IMR-90 (cell line): Measurements from ENCODE around the gene SECISBP2. TPM values are rescaled to one million over a fixed set of nuclear protein-coding genes. Genes with fewer than 3 reads are reported as not detected.

Experiments used
- ATAC-seq: fragments of 200-7000 bp; cut with Tn5 transposase; 2 replicates; pipeline ENCODE4 v1.9.1; 2020; ENCODE audit warnings: low read depth, mild to moderate bottlenecking, moderate library complexity
- BruUV-seq: library from RNA; stranded (reverse); fragments of 400-500 nt; replicated peaks from 2 replicates; lab custom pipeline; 2021; lab: Mats Ljungman, UMichigan
- CTCF ChIA-PET: fragments of 300-600 bp; formaldehyde crosslinking; extraction: SDS; loops from one replicate; lab custom pipeline; 2021; ENCODE audit warnings: antibody characterized with exemption; lab: Yijun Ruan, JAX
- POLR2A ChIA-PET: fragments of 300-600 bp; sonication (Branson Sonifier 250); formaldehyde crosslinking; loops from one replicate; lab custom pipeline; 2022; ENCODE audit warnings: antibody characterized with exemption; ENCODE audit not compliant: unreplicated experiment; lab: Charles Lee
- DNase-seq: peaks from one replicate; pipeline ENCODE4 v3.0.0; 2013
- H2AFZ ChIP-seq: replicated peaks from 2 replicates; pipeline ENCODE3; 2013; ENCODE audit warnings: low read length, mild to moderate bottlenecking; ENCODE audit not compliant: poor library complexity
- H2AK5ac ChIP-seq: 2 replicates; pipeline ENCODE4 v1.6.1; 2013; ENCODE audit warnings: low read depth, low read length, inconsistent platforms
- H2AK9ac ChIP-seq: replicated peaks from 2 replicates; pipeline ENCODE3; 2013; ENCODE audit warnings: mild to moderate bottlenecking, low read depth, low read length, moderate library complexity; ENCODE audit not compliant: poor library complexity
- H2BK120ac ChIP-seq: 2 replicates; pipeline ENCODE4 v1.6.1; 2013; ENCODE audit warnings: low read depth, low read length, inconsistent platforms
- H2BK15ac ChIP-seq: 3 replicates; pipeline ENCODE4 v1.6.1; 2013; ENCODE audit warnings: low read depth, low read length, inconsistent platforms
- H2BK20ac ChIP-seq: 2 replicates; pipeline ENCODE4 v1.6.1; 2013; ENCODE audit warnings: low read depth, mild to moderate bottlenecking, inconsistent platforms, low read length, moderate library complexity
- H2BK5ac ChIP-seq: 2 replicates; pipeline ENCODE4 v1.6.1; 2013; ENCODE audit warnings: mild to moderate bottlenecking, low read depth, low read length, inconsistent platforms; ENCODE audit not compliant: poor library complexity, severe bottlenecking
- H3K14ac ChIP-seq: replicated peaks from 2 replicates; pipeline ENCODE4 v1.6.1; 2013; ENCODE audit warnings: low read depth, low read length, inconsistent platforms
- H3K18ac ChIP-seq: 2 replicates; pipeline ENCODE4 v1.6.1; 2013; ENCODE audit warnings: low read depth, low read length, control low read depth
- H3K23ac ChIP-seq: 2 replicates; pipeline ENCODE4 v1.6.1; 2013; ENCODE audit warnings: low read depth, low read length, inconsistent platforms
- H3K27ac ChIP-seq: 2 replicates; pipeline ENCODE4 v1.5.1; 2013; ENCODE audit warnings: mild to moderate bottlenecking, control low read depth, low read length; ENCODE audit not compliant: insufficient read depth
- H3K27me3 ChIP-seq: 2 replicates; pipeline ENCODE4 v1.6.1; 2013; ENCODE audit warnings: low read length; ENCODE audit not compliant: control insufficient read depth, insufficient read depth
- H3K36me3 ChIP-seq: 2 replicates; pipeline ENCODE4 v1.6.1; 2013; ENCODE audit warnings: low read length, mixed read lengths; ENCODE audit not compliant: control insufficient read depth, insufficient read depth
- H3K4ac ChIP-seq: 2 replicates; pipeline ENCODE4 v1.6.1; 2013; ENCODE audit warnings: low read depth, low read length, inconsistent platforms
- H3K4me1 ChIP-seq: 2 replicates; pipeline ENCODE4 v1.6.1; 2013; ENCODE audit warnings: low read length, mixed read lengths; ENCODE audit not compliant: control insufficient read depth, insufficient read depth
- H3K4me2 ChIP-seq: 2 replicates; pipeline ENCODE4 v1.6.1; 2013; ENCODE audit warnings: low read depth, mild to moderate bottlenecking, control low read depth, low read length, moderate library complexity
- H3K4me3 ChIP-seq: 2 replicates; pipeline ENCODE4 v1.5.1; 2013; ENCODE audit warnings: low read depth, mild to moderate bottlenecking, control low read depth, low read length, moderate library complexity; ENCODE audit not compliant: insufficient read depth
- H3K56ac ChIP-seq: 2 replicates; pipeline ENCODE4 v1.6.1; 2013; ENCODE audit warnings: low read length, inconsistent platforms; ENCODE audit not compliant: insufficient read depth; ENCODE audit errors: extremely low read depth
- H3K79me1 ChIP-seq, 2 experiments: 2 replicates each; pipeline ENCODE4 v1.6.1; 2013; ENCODE audit warnings: low read length in 2 of 2, inconsistent platforms in 1 of 2, low read depth in 1 of 2
- H3K9ac ChIP-seq: 2 replicates; pipeline ENCODE4 v1.6.1; 2013; ENCODE audit warnings: low read depth, low read length, control low read depth
- H3K9me1 ChIP-seq: 2 replicates; pipeline ENCODE4 v1.6.1; 2013; ENCODE audit warnings: low read length, inconsistent platforms; ENCODE audit not compliant: insufficient read depth
- H3K9me3 ChIP-seq: 2 replicates; pipeline ENCODE4 v1.6.1; 2013; ENCODE audit warnings: low read length; ENCODE audit not compliant: control insufficient read depth, insufficient read depth
- H4K20me1 ChIP-seq: 2 replicates; pipeline ENCODE4 v1.6.1; 2013; ENCODE audit warnings: low read length, inconsistent platforms; ENCODE audit not compliant: insufficient read depth
- H4K5ac ChIP-seq: 2 replicates; pipeline ENCODE4 v1.6.1; 2013; ENCODE audit warnings: mild to moderate bottlenecking, low read depth, low read length, control low read depth
- H4K8ac ChIP-seq, 2 experiments: 2 replicates each; pipeline ENCODE4 v1.6.1; 2013; ENCODE audit warnings: low read depth in 2 of 2, low read length in 2 of 2, control low read depth in 1 of 2, inconsistent platforms in 1 of 2
- H4K91ac ChIP-seq: 2 replicates; pipeline ENCODE4 v1.6.1; 2013; ENCODE audit warnings: low read depth, low read length, inconsistent platforms; ENCODE audit not compliant: insufficient read depth
- BHLHE40 ChIP-seq: fragments of 150-350 bp; IDR thresholded peaks from 2 replicates; pipeline ENCODE4 v1.6.1; 2016; ENCODE audit warnings: mild to moderate bottlenecking, low read depth, low read length
- CTCF ChIP-seq: conservative IDR thresholded peaks from 2 replicates; pipeline ENCODE4 v1.5.1; 2012; ENCODE audit warnings: mild to moderate bottlenecking, low read depth, low read length, improper control_type of control experiment
- FOS ChIP-seq: fragments of 150-350 bp; IDR thresholded peaks from 2 replicates; pipeline ENCODE4 v1.6.1; 2016; ENCODE audit warnings: low read depth, low read length
- MAZ ChIP-seq: IDR thresholded peaks from 2 replicates; pipeline ENCODE4 v1.6.1; 2012; ENCODE audit warnings: low read depth, mild to moderate bottlenecking, low read length, improper control_type of control experiment, moderate library complexity, borderline replicate concordance
- MXI1 ChIP-seq: IDR thresholded peaks from 2 replicates; pipeline ENCODE4 v1.6.1; 2012; ENCODE audit warnings: low read depth, mild to moderate bottlenecking, low read length, moderate library complexity, borderline replicate concordance
- RAD21 ChIP-seq: IDR thresholded peaks from 2 replicates; pipeline ENCODE4 v1.6.1; 2012; ENCODE audit warnings: low read length, improper control_type of control experiment
- RCOR1 ChIP-seq: IDR thresholded peaks from 2 replicates; pipeline ENCODE4 v1.6.1; 2012; ENCODE audit warnings: mild to moderate bottlenecking, low read length, improper control_type of control experiment; ENCODE audit not compliant: insufficient replicate concordance
- RFX5 ChIP-seq: IDR thresholded peaks from 2 replicates; pipeline ENCODE4 v1.8.0; 2012; ENCODE audit warnings: low read depth, mild to moderate bottlenecking, low read length, moderate library complexity
- SMC3 ChIP-seq: fragments of 150-350 bp; IDR thresholded peaks from 2 replicates; pipeline ENCODE4 v1.6.1; 2016; ENCODE audit warnings: low read depth, mild to moderate bottlenecking, antibody characterized with exemption, low read length, moderate library complexity
- USF2 ChIP-seq: fragments of 150-350 bp; IDR thresholded peaks from 2 replicates; pipeline ENCODE4 v1.6.1; 2017; ENCODE audit warnings: mild to moderate bottlenecking, antibody characterized with exemption, low read length, low read depth
- WGBS, 2 experiments: methylation state at CpG; one replicate each; pipeline versions ENCODE4 v1.1.5 to v1.1.7; 2013; ENCODE audit warnings: missing lambda C conversion rate in 2 of 2; ENCODE audit not compliant: insufficient read length in 1 of 2; ENCODE audit errors: extremely low coverage in 2 of 2; 5-methylcytosine and 5-hydroxymethylcytosine counted together
- dilution Hi-C: fragments of 300-500 bp; cut with HindIII; formaldehyde crosslinking; loops from one replicate; pipeline ENCODE4 v1.14.3; 2018; ENCODE audit warnings: low sequenced_read_pairs; ENCODE audit not compliant: unreplicated experiment
- in situ Hi-C: fragments of 300-500 bp; cut with MboI; formaldehyde crosslinking; loops from 3 replicates; pipeline ENCODE4 v1.14.3; 2019; ENCODE audit warnings: low sequenced_read_pairs, inconsistent platforms, mixed read lengths
- intact Hi-C: fragments of 100-400 bp; cut with micrococcal nuclease; formaldehyde crosslinking; loops from 2 replicates; pipeline ENCODE4 v1.10.0; 2022
- polyA plus RNA-seq, 3 experiments: library from polyadenylated mRNA; depleted of rRNA; stranded (reverse); fragments of >200 nt; gene quantifications; 2 replicates each; pipeline ENCODE4 v1.2.3, GENCODE V29; 2012; ENCODE audit warnings: low replicate concordance in 1 of 3
- total RNA-seq: library from RNA; depleted of rRNA; stranded (reverse); fragments of >200 nt; gene quantifications from 2 replicates; pipeline ENCODE4 v1.2.3, GENCODE V29; 2012
- TF ChIP-seq, protein P1 (sequence below): fragments of 150-350 bp; IDR thresholded peaks from 2 replicates; pipeline ENCODE4 v1.6.1; 2016; ENCODE audit warnings: low read depth, mild to moderate bottlenecking, low read length, moderate library complexity, borderline replicate concordance

The SECISBP2 gene
- total and polyA plus RNA-seq, 2 of the 4 experiments (the other 2 are of a cell fraction) = 16.4 to 18.8 TPM

GRCh38 chr9:89367281-89367680, 49.0 kb downstream of the SECISBP2 start:
- Histone ChIP-seq H2AFZ (no peak overlapping the region), H3K4me2 (no peak overlapping the region), H2BK15ac (no peak overlapping the region), H2BK120ac (no peak overlapping the region), H3K18ac (no peak overlapping the region), H4K20me1 (no peaks in the 10 kb centered on the region), H3K23ac (no peak overlapping the region), H3K36me3 (peaks cover 9% of the 10 kb centered on the region), H4K8ac (no peak overlapping the region), H3K4ac (no peak overlapping the region), H3K56ac (no peak overlapping the region), H2AK9ac (no peak overlapping the region), H2BK20ac (no peak overlapping the region), H3K79me1 (no peaks in the 10 kb centered on the region), H4K5ac (no peak overlapping the region), H3K4me1 (no peaks in the 10 kb centered on the region), H3K4me3 (no peak overlapping the region), H3K27me3 (no peaks in the 10 kb centered on the region), H4K91ac (no peak overlapping the region), H3K9me3 (no peaks in the 10 kb centered on the region), H2BK5ac (no peak overlapping the region), H3K14ac (no peak overlapping the region), H3K9ac (no peak overlapping the region), H2AK5ac (no peak overlapping the region; the same call in 1 of the 2 replicates), H3K9me1 (peaks cover 12% of the 10 kb centered on the region), H3K27ac (no peak overlapping the region)
- CTCF ChIA-PET = no interaction called here
- dilution Hi-C loops (no loop called here), intact Hi-C loops (no loop called here), in situ Hi-C loops (no loop called here)
- no CpG with 5 or more reads among the region's 4 CpGs for WGBS, 2 experiments
- DNase-seq (no peak), ATAC-seq (no peak)
- no peak for TF ChIP-seq RCOR1
- TF ChIP-seq BHLHE40 = no peak
- no peak for TF ChIP-seq MXI1
- TF ChIP-seq MAZ = no peak
- TF ChIP-seq SMC3 = no peak
- TF ChIP-seq USF2 = no peak
- TF ChIP-seq CTCF = no peak
- TF ChIP-seq, protein P1, sequence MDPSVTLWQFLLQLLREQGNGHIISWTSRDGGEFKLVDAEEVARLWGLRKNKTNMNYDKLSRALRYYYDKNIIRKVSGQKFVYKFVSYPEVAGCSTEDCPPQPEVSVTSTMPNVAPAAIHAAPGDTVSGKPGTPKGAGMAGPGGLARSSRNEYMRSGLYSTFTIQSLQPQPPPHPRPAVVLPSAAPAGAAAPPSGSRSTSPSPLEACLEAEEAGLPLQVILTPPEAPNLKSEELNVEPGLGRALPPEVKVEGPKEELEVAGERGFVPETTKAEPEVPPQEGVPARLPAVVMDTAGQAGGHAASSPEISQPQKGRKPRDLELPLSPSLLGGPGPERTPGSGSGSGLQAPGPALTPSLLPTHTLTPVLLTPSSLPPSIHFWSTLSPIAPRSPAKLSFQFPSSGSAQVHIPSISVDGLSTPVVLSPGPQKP = no peak
- no peak for TF ChIP-seq RFX5
- TF ChIP-seq RAD21 = no peak
- no peak for TF ChIP-seq FOS
- POLR2A ChIA-PET = no interaction called here
- BruUV-seq = no TSS peak
